Neural progenitor cell (in vitro differentiated cells): ENCODE results near the gene PIP5KL1.

Experiments used
- CTCF ChIP-seq: fragments of 200-600 bp; sonication (generic); IDR thresholded peaks from 2 replicates; pipeline ENCODE4 v1.5.1; 2017; ENCODE audit warnings: antibody characterized with exemption, mild to moderate bottlenecking
- EZH2 ChIP-seq: fragments of 200-600 bp; sonication (generic); IDR thresholded peaks from 2 replicates; pipeline ENCODE4 v1.6.1; 2017; ENCODE audit warnings: antibody characterized with exemption, mild to moderate bottlenecking, moderate library complexity
- EZH2phosphoT487 ChIP-seq: fragments of 200-600 bp; sonication (generic); IDR thresholded peaks from 2 replicates; pipeline ENCODE4 v1.6.1; 2017; ENCODE audit warnings: antibody characterized with exemption

- TF ChIP-seq EZH2, result no peak
- no peak for TF ChIP-seq CTCF
- TF ChIP-seq EZH2phosphoT487, result no peak
Observed at GRCh38 chr9:127920794-127921193, 9.8 kb downstream of the PIP5KL1 start.
